GM18909 (cell line): ENCODE measurements around the gene SPAG16.

ENCODE experiments used
- ATAC-seq: cut with Tn5 transposase; IDR thresholded peaks from one replicate; pipeline ENCODE4 v1.9.1; 2021; ENCODE audit warnings: mild to moderate bottlenecking; ENCODE audit not compliant: unreplicated experiment, poor library complexity

SPAG16 gene

GRCh38 chr2:214311931-214312749 lies 1027.9 kb downstream of the SPAG16 start:
- ATAC-seq, result no peak

DNA sequence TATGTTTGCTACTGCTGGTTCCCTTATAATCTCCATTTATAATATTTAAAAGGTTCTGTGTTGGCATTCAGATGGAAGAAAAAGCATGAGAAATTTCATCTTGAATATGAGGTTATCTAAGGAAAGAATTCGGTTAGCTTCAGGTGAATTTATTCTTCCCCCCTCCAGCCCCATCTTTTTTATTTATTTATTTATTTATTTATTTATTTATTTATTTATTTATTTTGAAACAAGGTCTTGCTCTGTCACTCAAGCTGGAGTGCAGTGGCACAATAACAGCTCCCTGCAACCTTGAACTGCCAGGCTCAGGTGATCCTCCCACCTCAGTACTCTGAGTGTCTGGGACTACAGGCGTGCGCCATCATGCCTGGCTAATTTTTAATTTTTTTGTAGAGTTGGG lies 1031.1 kb downstream of the SPAG16 start:
- no peak for ATAC-seq

- ATAC-seq, result no peak
These were observed 1035.9 kb downstream of the SPAG16 start for GRCh38 chr2:214320211-214320610.

DNA sequence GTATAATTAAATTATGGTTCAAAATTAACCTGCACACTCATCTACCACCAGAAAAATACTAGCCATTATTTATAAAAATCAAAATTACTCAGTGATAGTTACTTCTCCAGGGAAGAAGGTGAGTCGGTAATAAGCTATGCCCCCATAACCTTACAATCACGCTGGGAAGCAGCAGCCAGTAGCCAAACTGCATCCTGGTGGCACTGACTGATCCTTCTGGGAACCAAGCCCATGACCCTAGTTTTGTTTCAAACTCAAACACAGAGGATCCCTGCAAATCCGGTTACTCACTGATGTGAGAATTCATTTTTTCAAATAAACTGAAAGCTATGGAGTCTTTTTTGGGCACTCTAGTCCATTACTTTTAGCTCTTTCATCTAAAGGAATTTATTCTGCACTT lies 1038.4 kb downstream of the SPAG16 start:
- no peak for ATAC-seq

- no peak for ATAC-seq
These were observed 1041.1 kb downstream of the SPAG16 start for GRCh38 chr2:214325404-214325803.

DNA sequence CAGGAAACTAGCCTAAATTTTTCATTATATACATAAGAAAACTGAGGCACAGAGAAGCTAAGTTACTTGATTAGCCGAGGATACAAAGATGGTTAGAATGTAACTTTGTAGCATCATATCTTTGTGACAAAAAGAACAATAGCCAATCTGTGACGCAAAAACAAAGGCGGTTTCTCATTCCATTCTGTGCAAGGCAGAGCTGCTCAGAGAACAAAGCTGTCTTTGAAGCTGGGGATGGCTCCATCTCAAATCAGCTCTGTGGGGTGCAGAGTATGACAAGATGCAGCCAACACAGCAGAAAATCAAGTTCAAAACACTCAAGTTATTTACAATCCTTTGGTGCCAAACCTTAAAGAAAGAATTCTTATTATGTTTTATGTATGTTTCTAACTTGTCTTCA lies 1044.7 kb downstream of the SPAG16 start:
- no peak for ATAC-seq

DNA sequence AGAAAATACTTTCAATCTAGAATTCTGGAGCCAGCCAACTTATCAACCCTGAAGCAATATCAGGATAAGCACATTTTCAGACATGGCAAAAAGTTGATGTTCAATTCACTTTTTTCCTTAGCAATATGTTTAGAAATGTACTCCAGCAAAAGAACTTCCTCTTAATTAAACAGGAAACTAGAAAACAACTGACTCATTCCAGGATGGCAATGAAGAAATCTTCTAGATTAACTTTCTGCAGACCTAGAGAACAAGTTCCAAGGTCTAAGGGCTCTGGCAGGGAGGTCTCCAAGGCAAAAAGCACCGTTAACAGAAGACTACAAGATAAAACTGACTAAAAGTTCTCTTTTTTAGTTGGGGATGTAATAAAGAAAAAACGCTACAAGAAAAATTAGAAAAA lies 1057.4 kb downstream of the SPAG16 start:
- no peak for ATAC-seq

DNA sequence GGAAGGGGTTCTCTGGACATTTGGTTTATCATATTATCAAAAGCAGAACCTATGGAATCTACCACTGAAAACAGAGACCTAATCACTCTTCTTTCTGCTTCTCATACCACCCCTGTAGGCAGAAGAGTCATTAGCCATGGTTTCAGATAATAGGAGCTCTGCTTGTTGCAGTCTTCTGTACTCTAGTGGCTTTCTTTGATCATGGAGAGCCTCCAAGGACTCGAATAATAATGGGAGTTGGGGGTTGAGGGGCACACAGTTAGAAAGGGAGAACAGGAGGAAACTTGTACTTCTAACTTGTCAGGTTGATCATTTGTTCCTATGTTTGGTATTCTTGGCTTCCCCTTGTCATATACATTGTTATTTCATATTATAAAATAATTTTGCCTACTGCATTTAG lies 1074.2 kb downstream of the SPAG16 start:
- no peak for ATAC-seq

DNA sequence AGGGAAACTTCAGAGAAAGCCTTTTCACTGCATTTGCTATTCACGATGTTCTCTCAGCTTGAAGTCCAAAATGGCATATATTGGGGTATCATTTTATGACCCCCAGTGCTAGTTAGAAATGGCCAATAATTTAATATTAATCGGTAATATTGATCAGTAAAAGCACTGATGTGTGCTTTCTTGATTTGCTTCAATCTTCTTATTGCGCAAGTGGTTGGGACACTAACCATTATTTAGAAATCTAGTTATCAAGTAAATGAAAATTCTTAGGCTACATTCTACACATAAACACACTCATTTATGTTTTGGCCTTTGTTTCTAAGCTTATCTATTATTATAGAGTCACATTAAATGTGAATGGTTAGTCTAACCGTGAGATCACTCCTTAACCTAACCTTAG lies 1076.9 kb downstream of the SPAG16 start:
- no peak for ATAC-seq

GRCh38 chr2:214365549-214365948 lies 1081.3 kb downstream of the SPAG16 start:
- no peak for ATAC-seq

- ATAC-seq, result no peak
These were observed 1082.9 kb downstream of the SPAG16 start for GRCh38 chr2:214367171-214367570.

DNA sequence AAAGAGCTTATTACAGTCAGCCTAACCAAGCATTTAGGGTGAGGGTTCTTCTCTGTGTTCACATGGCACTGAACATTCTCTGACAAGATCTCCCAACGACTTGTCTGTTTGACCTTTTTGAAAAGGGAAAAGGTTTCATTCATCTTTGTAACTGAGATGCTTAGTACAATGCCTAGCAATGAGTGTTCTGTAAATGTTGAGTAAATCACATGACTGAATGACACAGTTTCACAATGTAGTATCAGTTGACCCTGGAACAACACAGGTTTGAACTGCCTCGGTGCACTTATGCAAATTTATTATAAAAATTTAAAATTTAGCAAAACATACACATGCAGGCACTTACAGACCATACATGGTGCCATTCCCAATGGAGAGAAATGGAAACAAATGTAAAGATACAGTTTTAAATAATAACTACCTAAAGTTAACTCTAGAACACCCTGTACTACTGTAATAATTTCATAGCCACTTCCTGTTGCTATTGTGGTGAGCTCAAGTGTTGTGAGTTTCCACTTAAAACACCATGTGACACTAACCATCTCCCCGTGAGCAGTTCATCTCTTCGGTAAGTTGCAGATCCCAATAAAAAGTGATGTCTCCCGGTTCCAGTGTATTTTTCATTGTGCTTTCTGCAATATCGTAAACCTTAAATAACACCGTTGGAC lies 1092.5 kb downstream of the SPAG16 start:
- peak; percentile 51 for ATAC-seq

DNA sequence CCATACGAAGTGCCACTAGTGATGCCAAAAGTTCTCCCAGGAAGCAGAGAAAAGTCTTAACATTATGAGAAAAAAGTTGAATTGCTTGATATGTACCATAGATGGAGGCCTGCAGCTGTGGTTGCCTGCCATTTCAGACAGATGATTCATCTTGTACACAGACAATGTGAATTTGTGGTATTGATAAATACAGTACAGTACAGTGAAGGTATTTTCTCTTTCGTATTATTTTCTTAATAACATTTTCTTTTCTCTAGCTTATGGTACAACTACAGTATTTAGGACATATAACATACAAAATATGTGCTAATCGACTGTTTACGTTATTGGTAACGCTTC lies 1093.0 kb downstream of the SPAG16 start:
- ATAC-seq, result no peak

GRCh38 chr2:214378455-214379103 lies 1094.3 kb downstream of the SPAG16 start:
- ATAC-seq, result no peak

- ATAC-seq, result no peak
These were observed 1095.0 kb downstream of the SPAG16 start for GRCh38 chr2:214379227-214379626.

- ATAC-seq, result no peak
These were observed 1096.4 kb downstream of the SPAG16 start for GRCh38 chr2:214380681-214381080.

GRCh38 chr2:214382229-214382628 lies 1098.0 kb downstream of the SPAG16 start:
- ATAC-seq, result no peak

GRCh38 chr2:214386720-214387119 lies 1102.5 kb downstream of the SPAG16 start:
- ATAC-seq, result no peak

DNA sequence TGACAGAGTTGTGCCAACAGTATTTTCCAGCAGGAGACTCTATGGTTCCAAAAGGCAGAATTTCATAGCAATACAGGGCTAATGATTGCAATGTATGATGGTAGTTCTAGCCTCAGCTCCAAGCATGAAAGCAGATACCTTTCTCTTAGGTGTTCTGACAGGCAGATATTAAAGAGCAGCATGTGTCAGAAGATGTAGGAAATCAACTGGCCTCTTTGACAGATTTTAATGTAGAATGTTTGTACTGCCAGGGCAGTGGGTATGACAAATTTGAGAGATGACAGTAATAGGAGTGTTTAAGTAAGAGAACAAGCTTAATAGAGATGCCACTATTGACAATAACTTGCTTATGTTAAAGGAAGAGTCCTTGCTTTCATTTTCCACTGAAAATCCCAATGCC lies 1105.1 kb downstream of the SPAG16 start:
- ATAC-seq, result no peak

GRCh38 chr2:214393796-214394195 lies 1109.5 kb downstream of the SPAG16 start:
- no peak for ATAC-seq

DNA sequence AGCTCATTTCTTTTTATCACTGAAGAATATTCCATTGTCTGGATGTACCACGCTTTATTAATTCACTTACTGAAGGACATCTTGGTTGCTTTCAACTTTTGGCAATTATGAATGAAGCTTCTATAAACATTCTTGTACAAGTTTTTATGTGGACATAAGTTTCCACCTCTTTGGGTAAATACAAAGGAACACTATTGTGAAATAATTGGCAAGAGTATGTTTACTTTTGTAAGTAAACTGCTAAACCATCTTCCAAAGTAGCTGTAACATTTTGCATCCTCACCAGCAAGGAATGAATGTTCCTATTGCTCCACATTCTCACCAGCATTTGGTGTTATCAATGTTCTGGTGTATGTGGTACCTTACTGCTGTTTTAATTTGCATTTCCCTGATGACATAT lies 1110.8 kb downstream of the SPAG16 start:
- no peak for ATAC-seq

DNA sequence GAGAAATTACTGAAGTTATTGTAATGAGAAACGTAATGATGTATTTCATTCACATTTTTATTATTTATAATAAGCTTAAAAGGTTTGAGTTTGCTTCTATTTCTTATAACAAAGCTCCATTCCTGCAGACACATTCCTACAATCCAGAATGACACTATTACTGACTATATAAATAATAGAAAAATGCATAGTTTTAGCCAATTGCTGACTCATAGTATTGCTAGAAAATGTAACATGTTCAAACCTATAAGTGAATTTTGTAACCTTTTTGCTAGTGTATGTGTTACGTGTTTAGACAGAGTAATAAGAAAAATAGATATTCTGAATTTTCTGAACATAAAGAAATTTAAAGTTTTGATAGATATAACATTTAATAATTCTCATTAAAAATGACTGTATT lies 1117.3 kb downstream of the SPAG16 start:
- ATAC-seq, result no peak
